ENCODE results near the gene PIGS. TPM values are rescaled to one million over a fixed set of nuclear protein-coding genes. Genes with fewer than 3 reads are reported as not detected.

The PIGS gene
- total RNA-seq, 1 experiment from 2014 or later, result 45.8 TPM

DNA sequence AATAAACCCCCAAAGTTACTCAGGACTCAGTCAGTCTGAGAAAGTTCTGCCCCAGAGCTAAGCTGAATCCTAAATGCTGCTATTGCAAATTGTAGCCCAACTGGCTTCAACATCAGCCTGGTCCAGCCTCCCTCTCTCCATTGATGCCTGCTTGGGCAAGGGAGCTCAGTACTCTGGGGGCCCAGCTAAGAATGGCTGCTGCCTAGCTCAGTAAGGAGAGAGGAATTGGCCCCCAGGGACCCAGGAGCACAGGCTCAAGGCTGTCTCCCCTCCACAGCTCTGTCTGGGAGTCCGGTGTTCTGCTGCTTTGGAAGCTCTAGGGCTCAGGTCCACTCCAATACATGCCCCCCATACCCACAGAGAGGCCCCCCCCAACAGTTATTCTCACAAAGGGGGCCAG lies 20.5 kb downstream of the PIGS start:
- peaks cover 13% of the 10 kb centered on the region in 2 experiments; a peak in 3 of 4 replicates for H3K36me3 ChIP-seq (ENCODE audit: control insufficient read depth in 1 of 2, insufficient read depth in 2 of 2, low read length in 2 of 2)
- CTCF ChIA-PET, result interaction anchor here (1.0 kb wide), 1 partner anchor 21 kb away, joined by 4 read pairs; the partner anchor contains the start of gene PIGS
- peak overlapping the region; percentile 97 for H3K4me2 ChIP-seq (ENCODE audit: low read length)
- no peaks in the 10 kb centered on the region for H3K9me2 ChIP-seq (ENCODE audit: insufficient read depth)
- H3K4me1 ChIP-seq (ENCODE audit: control insufficient read depth in 1 of 2, insufficient read depth in 2 of 2, low read length in 2 of 2), result peaks cover 2 to 21% of the 10 kb centered on the region in 2 experiments; a peak in 3 of 4 replicates
- H4K20me1 ChIP-seq (ENCODE audit: insufficient read depth), result no peaks in the 10 kb centered on the region
- H3K9ac ChIP-seq (ENCODE audit: low read length), result no peak overlapping the region; the same call in 1 of the 2 replicates
- TF ChIP-seq, protein P1, sequence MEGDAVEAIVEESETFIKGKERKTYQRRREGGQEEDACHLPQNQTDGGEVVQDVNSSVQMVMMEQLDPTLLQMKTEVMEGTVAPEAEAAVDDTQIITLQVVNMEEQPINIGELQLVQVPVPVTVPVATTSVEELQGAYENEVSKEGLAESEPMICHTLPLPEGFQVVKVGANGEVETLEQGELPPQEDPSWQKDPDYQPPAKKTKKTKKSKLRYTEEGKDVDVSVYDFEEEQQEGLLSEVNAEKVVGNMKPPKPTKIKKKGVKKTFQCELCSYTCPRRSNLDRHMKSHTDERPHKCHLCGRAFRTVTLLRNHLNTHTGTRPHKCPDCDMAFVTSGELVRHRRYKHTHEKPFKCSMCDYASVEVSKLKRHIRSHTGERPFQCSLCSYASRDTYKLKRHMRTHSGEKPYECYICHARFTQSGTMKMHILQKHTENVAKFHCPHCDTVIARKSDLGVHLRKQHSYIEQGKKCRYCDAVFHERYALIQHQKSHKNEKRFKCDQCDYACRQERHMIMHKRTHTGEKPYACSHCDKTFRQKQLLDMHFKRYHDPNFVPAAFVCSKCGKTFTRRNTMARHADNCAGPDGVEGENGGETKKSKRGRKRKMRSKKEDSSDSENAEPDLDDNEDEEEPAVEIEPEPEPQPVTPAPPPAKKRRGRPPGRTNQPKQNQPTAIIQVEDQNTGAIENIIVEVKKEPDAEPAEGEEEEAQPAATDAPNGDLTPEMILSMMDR (IDR thresholded peaks at IDR 0.05 in 2 of 3, conservative IDR thresholded peaks at IDR 0.05 in 1 of 3; ENCODE audit: borderline replicate concordance in 1 of 3, insufficient read depth in 1 of 3, low read depth in 2 of 3, low read length in 2 of 3), result no peak
- TF ChIP-seq EGR1 (IDR thresholded peaks at IDR 0.05; ENCODE audit: low read depth), result no peak
- TF ChIP-seq, protein P2, sequence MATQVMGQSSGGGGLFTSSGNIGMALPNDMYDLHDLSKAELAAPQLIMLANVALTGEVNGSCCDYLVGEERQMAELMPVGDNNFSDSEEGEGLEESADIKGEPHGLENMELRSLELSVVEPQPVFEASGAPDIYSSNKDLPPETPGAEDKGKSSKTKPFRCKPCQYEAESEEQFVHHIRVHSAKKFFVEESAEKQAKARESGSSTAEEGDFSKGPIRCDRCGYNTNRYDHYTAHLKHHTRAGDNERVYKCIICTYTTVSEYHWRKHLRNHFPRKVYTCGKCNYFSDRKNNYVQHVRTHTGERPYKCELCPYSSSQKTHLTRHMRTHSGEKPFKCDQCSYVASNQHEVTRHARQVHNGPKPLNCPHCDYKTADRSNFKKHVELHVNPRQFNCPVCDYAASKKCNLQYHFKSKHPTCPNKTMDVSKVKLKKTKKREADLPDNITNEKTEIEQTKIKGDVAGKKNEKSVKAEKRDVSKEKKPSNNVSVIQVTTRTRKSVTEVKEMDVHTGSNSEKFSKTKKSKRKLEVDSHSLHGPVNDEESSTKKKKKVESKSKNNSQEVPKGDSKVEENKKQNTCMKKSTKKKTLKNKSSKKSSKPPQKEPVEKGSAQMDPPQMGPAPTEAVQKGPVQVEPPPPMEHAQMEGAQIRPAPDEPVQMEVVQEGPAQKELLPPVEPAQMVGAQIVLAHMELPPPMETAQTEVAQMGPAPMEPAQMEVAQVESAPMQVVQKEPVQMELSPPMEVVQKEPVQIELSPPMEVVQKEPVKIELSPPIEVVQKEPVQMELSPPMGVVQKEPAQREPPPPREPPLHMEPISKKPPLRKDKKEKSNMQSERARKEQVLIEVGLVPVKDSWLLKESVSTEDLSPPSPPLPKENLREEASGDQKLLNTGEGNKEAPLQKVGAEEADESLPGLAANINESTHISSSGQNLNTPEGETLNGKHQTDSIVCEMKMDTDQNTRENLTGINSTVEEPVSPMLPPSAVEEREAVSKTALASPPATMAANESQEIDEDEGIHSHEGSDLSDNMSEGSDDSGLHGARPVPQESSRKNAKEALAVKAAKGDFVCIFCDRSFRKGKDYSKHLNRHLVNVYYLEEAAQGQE (IDR thresholded peaks at IDR 0.05; ENCODE audit: low read depth), result no peak
- no peak for TF ChIP-seq POLR2A (IDR thresholded peaks at IDR 0.05; ENCODE audit: borderline replicate concordance, extremely low read depth, insufficient read depth, insufficient read length)
- BruUV-seq (replicated peaks), result no TSS peak
- no peak overlapping the region for H3K27ac ChIP-seq (ENCODE audit: low read depth, low read length)
- H3K27me3 ChIP-seq (ENCODE audit: insufficient read depth, low read length), result no peaks in the 10 kb centered on the region
- no peak overlapping the region for H2AFZ ChIP-seq (ENCODE audit: low read depth, low read length, poor library complexity, severe bottlenecking)
- RAD21 ChIA-PET (ENCODE audit: low non-redundant PET in 1 of 2, low total read pairs in 2 of 2, uncharacterized antibody in 2 of 2, unreplicated experiment in 2 of 2), result no interaction called here
- POLR2A ChIA-PET, result interaction anchor here (1.2 kb wide), 1 partner anchor 21 kb away, joined by 3 read pairs; the partner anchor contains the start of gene PIGS
- H3K9me3 ChIP-seq (ENCODE audit: control insufficient read depth in 1 of 2, insufficient read depth in 1 of 2, low read depth in 1 of 2, low read length in 2 of 2), result no peaks in the 10 kb centered on the region
- H3K4me3 ChIP-seq (replicated peaks in 1 of 2; ENCODE audit: low read depth in 1 of 2, low read length in 2 of 2), result peak overlapping the region in 1 of 2 experiments; percentile 81; a peak in 2 of 4 replicates
- ATAC-seq, result no peak
- intact Hi-C loops (cut with micrococcal nuclease), result no loop called here
- DNase-seq (ENCODE audit: low read depth, low spot score), result no peak
- peaks cover 16% of the 10 kb centered on the region; the same call in 1 of the 2 replicates for H3K79me2 ChIP-seq (ENCODE audit: insufficient read depth, low read length)
